Motor neuron (in vitro differentiated cells): Measurements from ENCODE around the gene NFE2L2. TPM values are rescaled to one million over a fixed set of nuclear protein-coding genes. Genes with fewer than 3 reads are reported as not detected.
A peak's percentile ranks its signal among the peaks of the same experiment; 100 is the strongest.

Source experiments
- ATAC-seq, 8 experiments: fragments of 200-7000 bp; cut with Tn5 transposase; replicated peaks in 6 of 8; 2 replicates each; pipeline ENCODE4 v1.8.0; 2021; ENCODE audit warnings: mild to moderate bottlenecking in 8 of 8, moderate library complexity in 8 of 8
- H3K27ac ChIP-seq, 2 donors: fragments of 250-450 bp; sonication (Bioruptor Pico); 2 replicates each; pipeline ENCODE4 v1.9.0; 2021; ENCODE audit warnings: antibody characterized with exemption in 2 of 2, mild to moderate bottlenecking in 2 of 2, moderate library complexity in 1 of 2
- H3K4me1 ChIP-seq, 2 donors: fragments of 250-450 bp; sonication (Bioruptor Pico); replicated peaks in 1 of 2; 2 replicates each; pipeline ENCODE4 v1.6.1; 2021; ENCODE audit warnings: antibody characterized with exemption in 2 of 2, mild to moderate bottlenecking in 2 of 2, moderate library complexity in 1 of 2
- H3K4me3 ChIP-seq, 5 donors: fragments of 250-450 bp; sonication (Bioruptor Pico); 2 replicates each; pipeline ENCODE4 v1.9.0; 2021; ENCODE audit warnings: antibody characterized with exemption in 5 of 5, mild to moderate bottlenecking in 5 of 5, moderate library complexity in 4 of 5
- WGBS, 10 experiments: fragments of 450-650 bp; shearing (Covaris generic); methylation state at CpG; one replicate each; pipeline ENCODE4 v1.0.0; 2022; 5-methylcytosine and 5-hydroxymethylcytosine counted together
- in situ Hi-C, 9 experiments: fragments of 400-800 bp; cut with MboI; loops; one replicate each; pipeline ENCODE4 v1.15.0; 2021; ENCODE audit warnings: low sequenced_read_pairs in 9 of 9, low pct_unique_long_range_greater_than_20kb in 2 of 9; ENCODE audit not compliant: unreplicated experiment in 9 of 9
- total RNA-seq, 8 experiments: library from RNA; unstranded; fragments of 300-600 nt; gene quantifications; 2 replicates each; pipeline versions ENCODE4 v1.2.3 to v1.2.4, GENCODE V29; 2022

NFE2L2 gene
- total RNA-seq, 8 experiments from 2014 or later = 28.6 to 218 (median 62.0) TPM

- in situ Hi-C loops = no loop called here
- H3K4me3 ChIP-seq = no peak overlapping the region
- H3K4me1 ChIP-seq = no peaks in the 10 kb centered on the region
- H3K27ac ChIP-seq = no peak overlapping the region
- ATAC-seq = no peak
- 27 to 100% (median 76%) methylated on average over 3 to 8 of the region's 9 CpGs; no CpG with 5 or more reads in 1 of the 10 experiments for WGBS, 10 experiments
Observed at GRCh38 chr2:177289824-177290628, 25.5 kb upstream of the NFE2L2 start.

- in situ Hi-C loops = no loop called here
- peak in 3 of 8 experiments; percentile 44 to 66 (median 49) for ATAC-seq
- no peak overlapping the region for H3K4me3 ChIP-seq
- WGBS, 10 experiments = 33 to 100% (median 88%) methylated on average over 1 of the region's 1 CpG; no CpG with 5 or more reads in 6 of the 10 experiments
- no peak overlapping the region for H3K27ac ChIP-seq
- H3K4me1 ChIP-seq = no peaks in the 10 kb centered on the region
Observed at GRCh38 chr2:177287814-177288213, 23.3 kb upstream of the NFE2L2 start.

GRCh38 chr2:177285892-177286715 lies 21.6 kb upstream of the NFE2L2 start:
- ATAC-seq = peak in 2 of 8 experiments; percentile 10 to 30
- Histone ChIP-seq H3K4me1 (no peaks in the 10 kb centered on the region), H3K4me3 (no peak overlapping the region), H3K27ac (no peak overlapping the region)
- WGBS, 10 experiments = 50 to 100% (median 70%) methylated on average over 1 to 2 of the region's 2 CpGs; no CpG with 5 or more reads in 2 of the 10 experiments
- in situ Hi-C loops = no loop called here

- H3K4me1 ChIP-seq = no peaks in the 10 kb centered on the region
- H3K4me3 ChIP-seq = no peak overlapping the region
- no peak overlapping the region for H3K27ac ChIP-seq
- ATAC-seq = no peak
- in situ Hi-C loops = no loop called here
- 50 to 100% (median 100%) methylated on average over 1 to 3 of the region's 3 CpGs; no CpG with 5 or more reads in 1 of the 10 experiments for WGBS, 10 experiments
Observed at GRCh38 chr2:177284531-177284930, 20.0 kb upstream of the NFE2L2 start.

GRCh38 chr2:177283906-177284305 lies 19.4 kb upstream of the NFE2L2 start:
- WGBS, 10 experiments = 76 to 98% (median 86%) methylated on average over 1 to 4 of the region's 4 CpGs
- no peaks in the 10 kb centered on the region for H3K4me1 ChIP-seq
- ATAC-seq = no peak
- no peak overlapping the region for H3K27ac ChIP-seq
- in situ Hi-C loops = no loop called here
- no peak overlapping the region for H3K4me3 ChIP-seq

- H3K27ac ChIP-seq = no peak overlapping the region
- in situ Hi-C loops = no loop called here
- ATAC-seq = no peak
- H3K4me1 ChIP-seq = no peaks in the 10 kb centered on the region
- WGBS, 10 experiments = 66 to 100% (median 91%) methylated on average over 1 to 5 of the region's 5 CpGs; no CpG with 5 or more reads in 2 of the 10 experiments
- no peak overlapping the region for H3K4me3 ChIP-seq
Observed at GRCh38 chr2:177282787-177283572, 18.5 kb upstream of the NFE2L2 start.

GRCh38 chr2:177282181-177282641 lies 17.7 kb upstream of the NFE2L2 start:
- H3K27ac ChIP-seq = no peak overlapping the region
- peak in 1 of 8 experiments; percentile 32 for ATAC-seq

GRCh38 chr2:177281400-177282180 lies 17.1 kb upstream of the NFE2L2 start:
- in situ Hi-C loops = no loop called here

More at GRCh38 chr2:177282181-177282641, 17.7 kb upstream of the NFE2L2 start:
- no peaks in the 10 kb centered on the region for H3K4me1 ChIP-seq
- 34 to 73% (median 60%) methylated on average over 1 to 3 of the region's 3 CpGs; no CpG with 5 or more reads in 5 of the 10 experiments for WGBS, 10 experiments
- H3K4me3 ChIP-seq = no peak overlapping the region
- in situ Hi-C loops = no loop called here

GRCh38 chr2:177279847-177280246 lies 15.3 kb upstream of the NFE2L2 start:
- Histone ChIP-seq H3K27ac (no peak overlapping the region), H3K4me1 (no peaks in the 10 kb centered on the region), H3K4me3 (no peak overlapping the region)
- no peak for ATAC-seq
- in situ Hi-C loops = loop anchor here in 1 of 9 experiments (10.0 kb wide), 1 partner anchor 45 kb away; no protein-coding TSS in a partner anchor
- WGBS, 10 experiments = 85 to 100% (median 100%) methylated on average over 1 to 2 of the region's 2 CpGs; no CpG with 5 or more reads in 5 of the 10 experiments

More at GRCh38 chr2:177281400-177282180, 17.1 kb upstream of the NFE2L2 start:
- H3K4me1 ChIP-seq = no peaks in the 10 kb centered on the region
- 67 to 100% (median 93%) methylated on average over 2 to 4 of the region's 6 CpGs; no CpG with 5 or more reads in 5 of the 10 experiments for WGBS, 10 experiments
- H3K27ac ChIP-seq = no peak overlapping the region
- no peak for ATAC-seq
- no peak overlapping the region for H3K4me3 ChIP-seq

- no peak overlapping the region for H3K4me3 ChIP-seq
- H3K4me1 ChIP-seq = no peaks in the 10 kb centered on the region
- peak in 1 of 8 experiments; percentile 57 for ATAC-seq
- in situ Hi-C loops = loop anchor here in 1 of 9 experiments (10.0 kb wide), 1 partner anchor 49 kb away; no protein-coding TSS in a partner anchor
- 0 to 100% (median 76%) methylated on average over 1 to 4 of the region's 4 CpGs for WGBS, 10 experiments
- no peak overlapping the region for H3K27ac ChIP-seq
Observed at GRCh38 chr2:177275743-177276055, 11.2 kb upstream of the NFE2L2 start.

GRCh38 chr2:177275040-177275742 lies 10.7 kb upstream of the NFE2L2 start:
- in situ Hi-C loops = loop anchor here in 1 of 9 experiments (10.0 kb wide), 1 partner anchor 50 kb away; no protein-coding TSS in a partner anchor
- no peak overlapping the region for H3K27ac ChIP-seq
- peak in 2 of 8 experiments; percentile 31 to 63 for ATAC-seq
- no peak overlapping the region for H3K4me3 ChIP-seq
- WGBS, 10 experiments = 40 to 95% (median 83%) methylated on average over 1 to 5 of the region's 5 CpGs
- no peaks in the 10 kb centered on the region for H3K4me1 ChIP-seq
